Testis (tissue), 3 donors: ENCODE results near the gene VWA8. TPM values are rescaled to one million over a fixed set of nuclear protein-coding genes. Genes with fewer than 3 reads are reported as not detected.
A peak's percentile ranks its signal among the peaks of the same experiment; 100 is the strongest.

Experiments used
- DNase-seq: peaks from one replicate; pipeline ENCODE4 v3.0.0-alpha.2; 2019
- H3K27ac ChIP-seq, 2 donors: fragments of 200-600 bp; sonication (generic); one replicate each; pipeline ENCODE4 v1.5.1; 2019
- H3K27me3 ChIP-seq: fragments of 200-600 bp; sonication (generic); one replicate; pipeline ENCODE4 v1.5.1; 2019
- H3K36me3 ChIP-seq: fragments of 200-600 bp; sonication (generic); one replicate; pipeline ENCODE4 v1.5.1; 2017; ENCODE audit warnings: low read depth; ENCODE audit errors: missing control alignments
- H3K4me1 ChIP-seq: fragments of 200-600 bp; sonication (generic); one replicate; pipeline ENCODE4 v1.5.1; 2019
- H3K4me3 ChIP-seq, 2 donors: fragments of 200-600 bp; sonication (generic); one replicate each; pipeline ENCODE4 v1.5.1; 2017 to 2019
- H3K9me3 ChIP-seq: fragments of 200-600 bp; sonication (generic); one replicate; pipeline ENCODE4 v1.5.1; 2017
- CTCF ChIP-seq, 3 experiments: fragments of 450-650 bp in 2 of 3; fragments of 200-600 bp in 1 of 3; sonication (generic) in 1 of 3; IDR thresholded peaks; one replicate each; pipeline ENCODE4 v1.5.1; 2016 to 2019; ENCODE audit warnings: antibody characterized with exemption in 3 of 3, mild to moderate bottlenecking in 2 of 3, moderate library complexity in 1 of 3
- POLR2A ChIP-seq: fragments of 450-650 bp; IDR thresholded peaks from one replicate; pipeline ENCODE4 v1.6.1; 2017; ENCODE audit warnings: antibody characterized with exemption, mild to moderate bottlenecking, moderate library complexity
- WGBS, 2 donors: methylation state at CpG; one replicate each; pipeline ENCODE4 v1.1.5; 2018; 5-methylcytosine and 5-hydroxymethylcytosine counted together
- intact Hi-C: fragments of 100-400 bp; cut with DNase I; formaldehyde crosslinking; loops from one replicate; pipeline ENCODE4 v1.15.1; 2023; ENCODE audit warnings: low total_unique reads
- polyA plus RNA-seq: library from polyadenylated mRNA; stranded (reverse); fragments of 350-450 nt; fragmentation: Illumina TruSeq; extraction: RNeasy Lipid Tissue Mini Kit (QIAGEN cat#74804); gene quantifications from one replicate; pipeline ENCODE4 v1.2.3, GENCODE V29; 2014; ENCODE audit warnings: low read depth, low replicate concordance; ENCODE audit not compliant: insufficient read depth
- total RNA-seq, 2 donors: library from RNA; depleted of rRNA; stranded (reverse); fragments of >200 nt; gene quantifications; one replicate each; pipeline ENCODE4 v1.2.3, GENCODE V29; 2016

VWA8 gene
- total and polyA plus RNA-seq, 3 donors from 2014 or later = 6.9 to 27.1 (median 15.2) TPM

- WGBS, 2 donors = 27 to 42% methylated on average over 12 of the region's 12 CpGs
- TF ChIP-seq POLR2A = no peak
- no peak for TF ChIP-seq CTCF (IDR thresholded peaks at IDR 0.05)
- Histone ChIP-seq H3K4me3 (no peak overlapping the region), H3K4me1 (peaks cover 7% of the 10 kb centered on the region), H3K27ac (peak overlapping the region in 1 of 2 donors; percentile 26), H3K36me3 (no peaks in the 10 kb centered on the region), H3K27me3 (no peaks in the 10 kb centered on the region), H3K9me3 (no peaks in the 10 kb centered on the region)
- intact Hi-C loops = no loop called here
- DNase-seq = peak; percentile 54
Observed at GRCh38 chr13:41613984-41614661, 346.8 kb downstream of the VWA8 start.

GRCh38 chr13:41613471-41613870 is 347.4 kb downstream of the VWA8 start:
- Histone ChIP-seq H3K4me3 (no peak overlapping the region), H3K9me3 (no peaks in the 10 kb centered on the region), H3K4me1 (peaks cover 7% of the 10 kb centered on the region), H3K36me3 (no peaks in the 10 kb centered on the region), H3K27ac (peak overlapping the region in 1 of 2 donors; percentile 5), H3K27me3 (no peaks in the 10 kb centered on the region)
- 88 to 100% methylated on average over 1 of the region's 1 CpG for WGBS, 2 donors
- no peak for DNase-seq
- intact Hi-C loops = no loop called here
- no peak for TF ChIP-seq CTCF (IDR thresholded peaks at IDR 0.05)
- no peak for TF ChIP-seq POLR2A

- no peaks in the 10 kb centered on the region for H3K9me3 ChIP-seq
- no peaks in the 10 kb centered on the region for H3K27me3 ChIP-seq
- no peaks in the 10 kb centered on the region for H3K36me3 ChIP-seq
- no peak for TF ChIP-seq CTCF (IDR thresholded peaks at IDR 0.05)
- no peak for TF ChIP-seq POLR2A
- DNase-seq = no peak
- intact Hi-C loops = no loop called here
- peaks cover 7% of the 10 kb centered on the region for H3K4me1 ChIP-seq
- H3K4me3 ChIP-seq = no peak overlapping the region
- no peak overlapping the region for H3K27ac ChIP-seq
- 93 to 95% methylated on average over 8 of the region's 8 CpGs for WGBS, 2 donors
Observed at GRCh38 chr13:41611385-41611784, 349.5 kb downstream of the VWA8 start.

GRCh38 chr13:41610404-41610803 is 350.5 kb downstream of the VWA8 start:
- H3K9me3 ChIP-seq = no peaks in the 10 kb centered on the region
- TF ChIP-seq CTCF (IDR thresholded peaks at IDR 0.05) (no peak), POLR2A (no peak)
- H3K27ac ChIP-seq = no peak overlapping the region
- 71 to 76% methylated on average over 4 of the region's 4 CpGs for WGBS, 2 donors
- H3K27me3 ChIP-seq = no peaks in the 10 kb centered on the region
- H3K4me3 ChIP-seq = no peak overlapping the region
- H3K36me3 ChIP-seq = no peaks in the 10 kb centered on the region
- peaks cover 7% of the 10 kb centered on the region for H3K4me1 ChIP-seq
- intact Hi-C loops = no loop called here
- no peak for DNase-seq

- WGBS, 2 donors = 95 to 96% methylated on average over 4 of the region's 4 CpGs
- Histone ChIP-seq H3K27ac (no peak overlapping the region), H3K9me3 (no peaks in the 10 kb centered on the region), H3K36me3 (no peaks in the 10 kb centered on the region), H3K4me3 (no peak overlapping the region), H3K27me3 (no peaks in the 10 kb centered on the region), H3K4me1 (peaks cover 7% of the 10 kb centered on the region)
- no peak for DNase-seq
- intact Hi-C loops = no loop called here
- TF ChIP-seq CTCF (IDR thresholded peaks at IDR 0.05) = no peak
Observed at GRCh38 chr13:41609828-41610227, 351.1 kb downstream of the VWA8 start.
